Measurements from ENCODE around the gene UFSP1. TPM values are rescaled to one million over a fixed set of nuclear protein-coding genes. Genes with fewer than 3 reads are reported as not detected.

UFSP1 gene
- total RNA-seq, 1 donor from 2014 or later = 3.4 TPM

DNA sequence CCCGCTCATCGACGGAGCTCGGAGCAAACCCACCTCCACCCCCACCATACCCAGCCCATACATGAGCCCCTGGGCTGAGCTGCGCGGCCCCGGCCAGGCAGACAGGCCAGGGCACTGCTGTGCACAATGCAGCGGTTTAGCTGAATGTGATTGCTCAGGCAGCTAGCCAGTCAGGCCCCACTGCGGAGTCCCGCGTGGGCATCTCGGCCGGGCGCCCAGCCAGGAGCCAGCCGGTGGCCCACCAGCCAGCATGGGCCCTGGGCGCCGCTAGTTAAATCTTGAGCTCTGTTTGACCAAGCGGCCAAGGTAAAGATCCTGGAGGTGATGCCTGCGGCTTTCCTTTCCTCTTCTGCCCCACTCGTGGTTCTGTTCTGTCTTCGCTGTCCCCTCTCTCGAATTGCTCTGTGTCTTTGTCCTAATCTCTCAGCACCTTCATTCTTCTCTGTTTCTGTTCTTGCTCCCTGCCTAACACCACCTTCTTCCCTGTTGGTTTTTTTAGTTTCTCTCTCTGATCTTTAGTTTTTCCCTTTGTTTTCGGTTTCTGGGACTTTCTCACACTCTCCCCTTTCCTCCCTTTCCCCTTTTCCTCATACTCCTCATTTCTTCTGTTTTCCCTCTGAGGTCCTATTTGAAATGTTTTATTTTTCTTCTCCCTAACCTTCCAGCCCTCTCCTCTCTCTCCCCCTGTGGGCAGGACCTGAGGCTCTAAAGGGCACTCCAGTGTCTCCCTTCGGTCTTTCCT is 6.6 kb downstream of the UFSP1 start:
- peaks cover 9 to 71% of the 10 kb centered on the region in 2 donors for H3K36me3 ChIP-seq
- TF ChIP-seq POLR2A (IDR thresholded peaks at IDR 0.05) = no peak
- TF ChIP-seq CTCF (IDR thresholded peaks at IDR 0.05) = no peak
- TF ChIP-seq POLR2AphosphoS5 (IDR thresholded peaks at IDR 0.05; ENCODE audit: insufficient read depth in 1 of 2, low read depth in 1 of 2) = no peak
- no peak for DNase-seq (ENCODE audit: extremely low spot score in 2 of 2)

DNA sequence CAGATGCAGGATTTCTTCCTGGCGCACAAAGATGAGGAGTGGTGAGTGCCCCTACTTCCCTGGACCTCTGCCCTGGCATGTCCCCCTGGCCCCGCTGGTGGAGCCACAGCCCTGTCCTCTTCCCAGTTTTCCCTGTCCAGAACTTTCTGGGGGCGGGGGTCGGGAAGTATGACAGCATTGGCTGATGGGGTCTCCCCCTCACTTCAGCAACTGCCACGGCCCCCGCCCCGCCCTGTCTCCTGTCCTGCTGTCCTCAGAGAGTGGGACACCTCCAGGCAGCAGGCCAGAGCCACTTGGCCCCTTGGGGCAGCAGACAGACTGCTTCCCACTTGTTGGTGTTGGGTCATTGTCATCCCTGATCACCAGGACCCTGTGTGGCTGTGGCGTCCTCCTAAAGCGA is 7.3 kb downstream of the UFSP1 start:
- TF ChIP-seq CTCF (IDR thresholded peaks at IDR 0.05) (no peak), POLR2A (IDR thresholded peaks at IDR 0.05) (no peak), POLR2AphosphoS5 (IDR thresholded peaks at IDR 0.05; ENCODE audit: insufficient read depth in 1 of 2, low read depth in 1 of 2) (no peak)
- H3K4me1 ChIP-seq = peaks cover 18% of the 10 kb centered on the region
- DNase-seq (ENCODE audit: extremely low spot score in 2 of 2) = no peak
- intact Hi-C loops (cut with DNase I) = no loop called here
- H3K4me3 ChIP-seq = no peak overlapping the region
- H3K9me3 ChIP-seq = no peaks in the 10 kb centered on the region
- no peak overlapping the region for H3K27ac ChIP-seq
- no peaks in the 10 kb centered on the region for H3K27me3 ChIP-seq
- peaks cover 9 to 63% of the 10 kb centered on the region in 2 donors for H3K36me3 ChIP-seq

More for the DNA sequence above, 6.6 kb downstream of the UFSP1 start:
- Histone ChIP-seq H3K27ac (no peak overlapping the region), H3K9me3 (no peaks in the 10 kb centered on the region), H3K4me3 (no peak overlapping the region), H3K4me1 (peaks cover 19% of the 10 kb centered on the region), H3K27me3 (no peaks in the 10 kb centered on the region)
- intact Hi-C loops (cut with DNase I) = no loop called here

DNA sequence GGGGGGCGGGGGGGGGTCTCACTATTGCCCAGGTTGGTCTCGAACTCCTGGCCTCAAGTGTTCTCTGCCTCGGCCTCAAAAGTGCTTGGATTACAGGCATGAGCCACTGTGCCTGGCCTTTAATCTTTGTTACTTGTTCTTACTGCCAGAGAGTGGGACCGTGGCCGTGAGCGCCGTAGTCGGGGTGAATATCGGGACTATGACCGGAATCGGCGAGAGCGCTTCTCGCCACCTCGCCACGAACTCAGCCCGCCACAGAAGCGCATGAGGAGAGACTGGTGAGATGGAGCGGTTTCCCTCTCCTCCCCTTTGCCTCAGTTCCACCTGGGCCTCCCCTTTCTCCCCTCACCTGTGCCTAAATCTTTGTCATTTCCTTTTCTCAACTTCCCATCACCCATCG is 8.4 kb downstream of the UFSP1 start:
- Histone ChIP-seq H3K4me1 (peaks cover 27% of the 10 kb centered on the region), H3K27ac (no peak overlapping the region), H3K27me3 (no peaks in the 10 kb centered on the region), H3K36me3 (peaks cover 9 to 53% of the 10 kb centered on the region in 2 donors), H3K4me3 (no peak overlapping the region), H3K9me3 (no peaks in the 10 kb centered on the region)
- TF ChIP-seq POLR2AphosphoS5 (IDR thresholded peaks at IDR 0.05; ENCODE audit: insufficient read depth in 1 of 2, low read depth in 1 of 2) (no peak), POLR2A (IDR thresholded peaks at IDR 0.05) (no peak), CTCF (IDR thresholded peaks at IDR 0.05) (no peak)
- no peak for DNase-seq (ENCODE audit: extremely low spot score in 2 of 2)
- intact Hi-C loops (cut with DNase I) = no loop called here

- no peak overlapping the region for H3K4me3 ChIP-seq
- H3K27me3 ChIP-seq = no peaks in the 10 kb centered on the region
- intact Hi-C loops (cut with DNase I) = no loop called here
- TF ChIP-seq POLR2A (IDR thresholded peaks at IDR 0.05) (no peak), CTCF (IDR thresholded peaks at IDR 0.05) (no peak), POLR2AphosphoS5 (IDR thresholded peaks at IDR 0.05; ENCODE audit: insufficient read depth in 1 of 2, low read depth in 1 of 2) (no peak)
- peaks cover 6 to 48% of the 10 kb centered on the region in 2 donors for H3K36me3 ChIP-seq
- DNase-seq (ENCODE audit: extremely low spot score in 2 of 2) = no peak
- H3K9me3 ChIP-seq = no peaks in the 10 kb centered on the region
- no peak overlapping the region for H3K27ac ChIP-seq
- H3K4me1 ChIP-seq = peaks cover 32% of the 10 kb centered on the region
Measured at GRCh38 chr7:100880645-100881044, 8.9 kb downstream of the UFSP1 start.

DNA sequence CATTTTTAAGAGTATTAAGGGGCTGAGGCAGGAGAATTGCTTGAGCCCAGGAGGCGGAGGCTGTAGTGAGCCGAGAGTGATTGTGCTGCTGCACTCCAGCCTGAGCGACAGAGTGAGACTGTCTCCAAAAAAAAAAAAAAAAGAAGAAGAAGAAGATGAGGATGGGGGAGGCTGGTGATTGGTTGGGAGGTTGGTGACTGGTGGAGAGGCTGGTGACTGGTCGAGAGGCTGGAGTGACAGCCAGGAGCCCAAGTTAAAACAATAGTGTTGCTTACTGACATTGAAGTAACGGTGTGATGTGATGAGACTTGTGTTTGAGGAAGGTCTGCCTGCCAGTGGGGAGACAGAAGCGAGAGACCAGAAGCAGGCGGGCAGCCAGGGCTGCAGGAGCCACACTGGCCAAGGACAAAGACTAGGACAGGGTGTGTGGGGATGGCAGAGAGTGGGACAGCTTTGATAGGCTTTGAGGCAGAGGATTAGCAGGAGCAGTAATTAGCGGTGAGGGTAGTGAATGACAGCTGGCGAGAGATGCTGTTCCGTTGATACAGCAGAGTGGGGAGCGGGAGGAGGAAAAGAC is 9.7 kb downstream of the UFSP1 start:
- no peaks in the 10 kb centered on the region for H3K9me3 ChIP-seq
- intact Hi-C loops (cut with DNase I) = no loop called here
- no peak for DNase-seq (ENCODE audit: extremely low spot score in 2 of 2)
- H3K27me3 ChIP-seq = no peaks in the 10 kb centered on the region
- H3K4me3 ChIP-seq = no peak overlapping the region
- TF ChIP-seq POLR2A (IDR thresholded peaks at IDR 0.05) (no peak), CTCF (IDR thresholded peaks at IDR 0.05) (no peak), POLR2AphosphoS5 (IDR thresholded peaks at IDR 0.05; ENCODE audit: insufficient read depth in 1 of 2, low read depth in 1 of 2) (no peak)
- H3K27ac ChIP-seq = no peak overlapping the region
- H3K4me1 ChIP-seq = peaks cover 35% of the 10 kb centered on the region
- peaks cover 3 to 39% of the 10 kb centered on the region in 2 donors for H3K36me3 ChIP-seq

Data from vagina (tissue), 2 donors.